H1 (cell line): ENCODE data around the gene C3orf85. TPM values are rescaled to one million over a fixed set of nuclear protein-coding genes. Genes with fewer than 3 reads are reported as not detected.

Experiments used
- CBX8 ChIP-seq: fragments of 300-800, 300-1000 bp; sonication (generic); IDR thresholded peaks from 2 replicates; pipeline ENCODE4 v1.7.1; 2016; ENCODE audit warnings: low read depth, low read length, borderline replicate concordance
- CHD1 ChIP-seq: IDR thresholded peaks from 2 replicates; pipeline ENCODE4 v1.6.1; 2012; ENCODE audit warnings: low read depth, low read length, improper control_type of control experiment
- EP300 ChIP-seq, 2 experiments: IDR thresholded peaks; 1 replicate in 1 of 2; 2 replicates in 1 of 2; pipeline ENCODE4 v1.6.1; 2011 to 2012; ENCODE audit warnings: low read depth in 2 of 2, low read length in 2 of 2, mild to moderate bottlenecking in 2 of 2, borderline replicate concordance in 1 of 2, inconsistent platforms in 1 of 2, moderate library complexity in 1 of 2
- RNF2 ChIP-seq: fragments of 200-900, 300-1000 bp; sonication (generic); IDR thresholded peaks from 2 replicates; pipeline ENCODE4 v1.7.1; 2016; ENCODE audit warnings: borderline replicate concordance, low read depth, mild to moderate bottlenecking, antibody characterized with exemption, low read length; ENCODE audit not compliant: poor library complexity, severe bottlenecking; ENCODE audit errors: missing control alignments
- RXRA ChIP-seq: IDR thresholded peaks from 2 replicates; pipeline ENCODE4 v1.6.1; 2011; ENCODE audit warnings: low read depth, mild to moderate bottlenecking, low read length, moderate library complexity; ENCODE audit not compliant: insufficient read depth
- TAF1 ChIP-seq: IDR thresholded peaks from 2 replicates; pipeline ENCODE4 v1.6.1; 2011; ENCODE audit warnings: mild to moderate bottlenecking, low read depth, low read length
- TEAD4 ChIP-seq: IDR thresholded peaks from 2 replicates; pipeline ENCODE4 v1.6.1; 2012; ENCODE audit warnings: low read depth, low read length, inconsistent platforms, mixed read lengths
- polyA plus RNA-seq, 7 experiments: library from polyadenylated mRNA; depleted of rRNA in 3 of 7; stranded (reverse) in 5 of 7; unstranded in 2 of 7; fragments of >200 nt in 5 of 7; fragments of 200-250 nt in 2 of 7; gene quantifications; 1 replicate in 5 of 7; 2 replicates in 1 of 7; 4 replicates in 1 of 7; pipeline versions ENCODE4 v1.2.1 to v1.2.3, GENCODE V29; 2011 to 2013; ENCODE audit warnings: missing spikeins in 2 of 7, mixed read lengths in 2 of 7
- total RNA-seq: library from RNA; stranded (reverse); fragmentation: NEBNext Ultra II Directional; extraction: Animal tissue kit (Norgen Biotek cat#: 25700); gene quantifications from 2 replicates; pipeline ENCODE4 v1.2.1, GENCODE V29; 2021
- TF ChIP-seq, protein P1 (sequence below): IDR thresholded peaks from 2 replicates; pipeline ENCODE4 v1.6.1; 2012; ENCODE audit warnings: inconsistent platforms
- TF ChIP-seq, protein P2 (sequence below), 3 experiments: IDR thresholded peaks; 1 replicate in 2 of 3; 2 replicates in 1 of 3; pipeline versions ENCODE4 v1.5.1 to v1.6.1; 2011; ENCODE audit warnings: low read length in 3 of 3, mild to moderate bottlenecking in 3 of 3, inconsistent platforms in 2 of 3, low read depth in 1 of 3, moderate library complexity in 1 of 3; ENCODE audit not compliant: insufficient read depth in 1 of 3; ENCODE audit errors: control extremely low read depth in 1 of 3

Gene C3orf85
- total and polyA plus RNA-seq, 2 of the 8 experiments (the other 6 are each of a cell fraction or from before 2014, with no cell fraction given) = not detected

GRCh38 chr3:109171479-109171878 lies 35.0 kb downstream of the C3orf85 start (continued):
- TF ChIP-seq RNF2 (no peak), CBX8 (no peak), TEAD4 (no peak), CHD1 (no peak), TAF1 (no peak), EP300 (IDR thresholded peaks at IDR 0.05; ENCODE audit: borderline replicate concordance in 1 of 2, low read depth in 2 of 2, low read length in 2 of 2) (no peak), RXRA (no peak)
- TF ChIP-seq, protein P1, sequence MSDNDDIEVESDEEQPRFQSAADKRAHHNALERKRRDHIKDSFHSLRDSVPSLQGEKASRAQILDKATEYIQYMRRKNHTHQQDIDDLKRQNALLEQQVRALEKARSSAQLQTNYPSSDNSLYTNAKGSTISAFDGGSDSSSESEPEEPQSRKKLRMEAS = no peak
- TF ChIP-seq, protein P2, sequence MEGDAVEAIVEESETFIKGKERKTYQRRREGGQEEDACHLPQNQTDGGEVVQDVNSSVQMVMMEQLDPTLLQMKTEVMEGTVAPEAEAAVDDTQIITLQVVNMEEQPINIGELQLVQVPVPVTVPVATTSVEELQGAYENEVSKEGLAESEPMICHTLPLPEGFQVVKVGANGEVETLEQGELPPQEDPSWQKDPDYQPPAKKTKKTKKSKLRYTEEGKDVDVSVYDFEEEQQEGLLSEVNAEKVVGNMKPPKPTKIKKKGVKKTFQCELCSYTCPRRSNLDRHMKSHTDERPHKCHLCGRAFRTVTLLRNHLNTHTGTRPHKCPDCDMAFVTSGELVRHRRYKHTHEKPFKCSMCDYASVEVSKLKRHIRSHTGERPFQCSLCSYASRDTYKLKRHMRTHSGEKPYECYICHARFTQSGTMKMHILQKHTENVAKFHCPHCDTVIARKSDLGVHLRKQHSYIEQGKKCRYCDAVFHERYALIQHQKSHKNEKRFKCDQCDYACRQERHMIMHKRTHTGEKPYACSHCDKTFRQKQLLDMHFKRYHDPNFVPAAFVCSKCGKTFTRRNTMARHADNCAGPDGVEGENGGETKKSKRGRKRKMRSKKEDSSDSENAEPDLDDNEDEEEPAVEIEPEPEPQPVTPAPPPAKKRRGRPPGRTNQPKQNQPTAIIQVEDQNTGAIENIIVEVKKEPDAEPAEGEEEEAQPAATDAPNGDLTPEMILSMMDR (IDR thresholded peaks at IDR 0.05; ENCODE audit: control extremely low read depth in 1 of 3, insufficient read depth in 1 of 3, low read depth in 1 of 3, low read length in 3 of 3) = no peak
